NCI-H446 (cell line): Measurements from ENCODE around the gene HSD17B4.
"Not testable (repeated sequence)": the region's sequence is repeated elsewhere in the genome, so short reads cannot be mapped to it uniquely, and the experiment has no call there.

Experiments
- DNase-seq, 2 experiments: peaks; one replicate each; lab custom pipeline; 2025; lab: John Stamatoyannopoulos, UW

The HSD17B4 gene, protein sequence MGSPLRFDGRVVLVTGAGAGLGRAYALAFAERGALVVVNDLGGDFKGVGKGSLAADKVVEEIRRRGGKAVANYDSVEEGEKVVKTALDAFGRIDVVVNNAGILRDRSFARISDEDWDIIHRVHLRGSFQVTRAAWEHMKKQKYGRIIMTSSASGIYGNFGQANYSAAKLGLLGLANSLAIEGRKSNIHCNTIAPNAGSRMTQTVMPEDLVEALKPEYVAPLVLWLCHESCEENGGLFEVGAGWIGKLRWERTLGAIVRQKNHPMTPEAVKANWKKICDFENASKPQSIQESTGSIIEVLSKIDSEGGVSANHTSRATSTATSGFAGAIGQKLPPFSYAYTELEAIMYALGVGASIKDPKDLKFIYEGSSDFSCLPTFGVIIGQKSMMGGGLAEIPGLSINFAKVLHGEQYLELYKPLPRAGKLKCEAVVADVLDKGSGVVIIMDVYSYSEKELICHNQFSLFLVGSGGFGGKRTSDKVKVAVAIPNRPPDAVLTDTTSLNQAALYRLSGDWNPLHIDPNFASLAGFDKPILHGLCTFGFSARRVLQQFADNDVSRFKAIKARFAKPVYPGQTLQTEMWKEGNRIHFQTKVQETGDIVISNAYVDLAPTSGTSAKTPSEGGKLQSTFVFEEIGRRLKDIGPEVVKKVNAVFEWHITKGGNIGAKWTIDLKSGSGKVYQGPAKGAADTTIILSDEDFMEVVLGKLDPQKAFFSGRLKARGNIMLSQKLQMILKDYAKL

DNA sequence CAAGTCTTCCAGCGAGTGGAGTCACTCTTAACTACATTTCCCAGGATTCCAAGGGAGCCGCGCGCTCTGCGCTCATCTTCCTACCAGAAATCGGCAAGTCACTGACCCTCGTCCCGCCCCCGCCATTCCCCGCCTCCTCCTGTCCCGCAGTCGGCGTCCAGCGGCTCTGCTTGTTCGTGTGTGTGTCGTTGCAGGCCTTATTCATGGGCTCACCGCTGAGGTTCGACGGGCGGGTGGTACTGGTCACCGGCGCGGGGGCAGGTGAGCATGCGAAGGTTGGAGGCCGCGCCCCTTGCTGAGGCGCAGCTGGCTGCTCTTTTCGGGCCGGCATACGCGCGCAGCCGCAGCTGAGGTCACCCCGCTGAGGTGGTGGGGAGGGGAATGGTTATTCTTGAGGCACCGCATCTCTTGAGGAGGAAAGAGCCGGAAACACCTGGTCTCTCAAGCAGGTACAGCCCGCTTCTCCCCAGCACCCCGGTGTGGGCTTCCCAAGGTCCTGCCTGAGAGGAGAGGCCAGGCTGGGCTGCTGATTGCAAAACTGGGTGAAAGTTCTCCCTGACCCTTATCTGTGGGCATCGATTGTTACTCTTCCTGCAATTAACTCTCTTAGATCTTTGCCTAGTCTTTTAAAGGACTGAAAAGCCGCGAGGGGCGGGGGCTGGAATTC lies at the start of gene HSD17B4:
TSS of gene HSD17B4 (plus strand) at position 125 of the 667 bp plus-strand sequence. CDS start at position 204, 79 bp downstream.
- peak; percentile 70 to 90 for DNase-seq

DNA sequence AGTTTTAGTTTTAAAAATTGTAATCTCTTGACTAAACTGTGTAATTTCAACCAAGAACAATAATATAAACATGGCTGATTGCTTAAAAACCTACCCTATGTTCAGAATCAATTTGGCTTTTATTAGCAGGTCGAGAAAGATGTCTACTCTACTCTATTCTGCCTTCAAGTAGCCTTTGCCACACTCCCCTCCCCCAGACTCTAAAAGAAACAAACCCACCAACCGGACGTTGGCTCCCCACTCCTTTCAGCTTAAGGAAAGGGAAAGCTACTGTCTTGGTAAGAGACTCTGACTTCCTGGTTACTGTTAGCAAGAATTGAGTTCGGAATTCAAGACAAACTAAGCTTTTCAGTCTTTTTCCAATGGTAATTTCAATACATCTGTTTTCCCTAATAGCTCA lies 49.7 kb upstream of the HSD17B4 start:
- no peak for DNase-seq

DNA sequence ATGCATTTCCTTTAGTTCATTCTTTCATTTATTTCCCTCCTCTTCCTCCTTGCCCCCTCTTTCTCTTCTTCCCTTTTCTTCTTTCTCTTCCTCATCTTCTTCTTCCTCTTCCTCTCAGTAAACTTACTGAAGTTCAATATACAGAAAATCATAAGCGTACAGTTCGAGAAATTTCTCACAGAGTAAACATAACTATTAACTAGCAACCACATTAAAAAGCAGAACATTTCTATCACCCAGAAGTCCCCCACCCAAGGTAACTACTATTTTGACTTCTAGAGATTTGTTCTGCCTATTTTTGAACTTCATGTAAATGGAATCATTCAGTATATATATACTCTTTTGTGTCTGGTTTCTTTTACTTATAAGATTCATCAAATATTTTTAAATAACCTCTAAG lies 48.3 kb upstream of the HSD17B4 start:
- no peak for DNase-seq

DNA sequence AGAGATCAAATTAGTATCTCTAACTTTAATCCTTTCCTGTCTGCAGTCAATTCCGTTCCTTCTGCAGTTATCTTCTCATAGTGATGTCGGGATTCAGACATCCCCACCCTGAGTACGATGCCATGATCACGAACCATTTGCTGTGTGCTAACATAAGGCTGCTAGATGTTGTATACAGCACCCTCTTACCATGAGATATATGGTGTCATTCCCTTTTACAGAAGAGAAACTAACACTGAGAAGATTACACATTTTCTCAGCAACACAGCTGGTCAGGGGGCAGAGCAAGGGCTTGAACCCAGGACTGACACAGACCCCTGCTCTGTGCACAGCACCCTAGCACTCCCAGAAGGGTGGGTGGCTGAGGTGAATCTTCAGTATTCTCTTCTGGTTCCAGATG lies 46.9 kb upstream of the HSD17B4 start:
- DNase-seq: no peak

DNA sequence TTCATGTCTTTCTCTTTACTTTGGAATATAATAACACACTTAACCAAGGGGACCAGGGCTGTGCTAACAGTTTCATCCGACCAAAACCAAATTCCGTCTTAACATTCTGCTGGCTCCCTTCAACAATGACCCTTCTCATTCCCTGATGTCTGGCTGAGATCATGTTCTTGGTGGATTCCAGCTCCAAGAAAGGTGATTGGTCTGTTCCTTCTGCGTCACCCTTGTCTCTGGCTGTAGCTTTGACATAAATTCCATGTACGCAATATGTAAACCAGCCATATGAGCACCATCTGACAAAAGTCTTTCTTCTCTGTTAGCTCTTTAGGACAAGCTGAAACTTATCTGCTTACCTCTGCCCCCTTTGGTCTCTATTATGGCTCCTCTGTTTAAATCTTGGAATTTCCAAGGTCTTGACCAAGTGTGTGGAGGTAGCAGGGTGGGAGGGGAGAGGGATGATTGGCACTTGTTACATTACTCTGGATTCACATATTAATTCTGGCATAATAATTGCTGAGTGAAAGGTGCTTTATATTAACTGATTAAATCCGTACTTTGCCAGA lies 45.7 kb upstream of the HSD17B4 start:
- DNase-seq: no peak

DNA sequence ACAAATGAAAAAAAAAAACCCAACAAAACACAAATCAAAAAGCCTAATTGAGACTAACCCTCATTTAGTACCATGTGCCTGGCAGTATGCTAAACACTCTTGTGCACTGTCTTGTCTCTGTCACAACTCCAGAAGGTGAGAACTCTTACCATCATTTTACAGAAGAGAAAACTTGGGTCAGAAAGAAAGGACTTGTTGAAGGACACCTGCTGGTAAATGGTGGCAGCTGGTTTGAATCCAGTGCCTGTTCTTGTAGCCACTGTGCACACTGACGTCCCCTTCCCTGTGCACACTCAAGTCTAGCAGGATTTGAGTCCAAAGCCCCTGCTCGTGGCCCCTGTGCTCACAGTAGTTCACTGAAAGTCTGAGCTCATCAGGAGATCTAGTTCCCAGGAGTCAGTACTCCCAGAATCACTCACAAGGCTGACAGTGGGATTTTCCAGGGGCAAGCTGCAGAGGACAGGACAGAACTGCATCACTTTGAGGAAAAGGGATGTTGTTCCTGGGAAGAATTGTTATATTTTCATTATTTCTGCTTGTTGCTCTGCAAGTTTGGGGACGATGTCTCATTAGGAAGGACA lies 43.0 kb upstream of the HSD17B4 start:
- DNase-seq: no peak

DNA sequence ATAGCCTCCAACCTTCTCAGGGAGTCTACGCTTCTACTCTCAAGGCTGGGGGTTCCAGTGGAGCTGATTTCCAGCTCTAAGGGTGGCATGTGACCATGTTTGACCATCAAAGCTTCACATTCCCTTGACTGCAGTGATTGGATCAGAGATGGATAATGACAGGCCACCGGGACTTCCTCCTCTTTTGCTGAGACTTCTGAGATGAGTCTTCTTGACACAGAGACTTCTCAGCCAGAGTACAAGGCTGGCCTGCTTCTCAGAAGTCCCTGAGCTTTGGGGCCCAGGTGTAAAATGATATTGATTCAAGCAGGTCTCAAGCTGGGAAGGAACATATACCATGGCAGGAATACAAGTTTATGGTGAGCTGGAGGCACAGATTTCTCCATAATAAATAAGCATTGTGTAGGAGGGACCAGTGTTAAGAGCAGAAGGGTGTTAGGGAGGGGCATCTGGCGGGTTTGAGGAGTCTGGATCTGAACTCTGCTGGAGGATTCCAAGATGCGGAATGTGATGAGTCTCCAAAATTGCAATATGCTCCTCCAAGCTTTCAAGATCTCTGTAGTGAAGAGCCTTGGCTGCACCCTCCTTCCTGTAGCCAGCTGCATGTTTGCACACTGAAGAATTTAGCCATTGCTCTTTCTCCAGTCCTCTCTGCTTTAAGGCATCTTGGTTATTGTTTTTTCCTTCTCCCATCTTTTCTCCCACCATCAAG lies 41.7 kb upstream of the HSD17B4 start:
- peak in 1 of 2 experiments; percentile 51 for DNase-seq

DNA sequence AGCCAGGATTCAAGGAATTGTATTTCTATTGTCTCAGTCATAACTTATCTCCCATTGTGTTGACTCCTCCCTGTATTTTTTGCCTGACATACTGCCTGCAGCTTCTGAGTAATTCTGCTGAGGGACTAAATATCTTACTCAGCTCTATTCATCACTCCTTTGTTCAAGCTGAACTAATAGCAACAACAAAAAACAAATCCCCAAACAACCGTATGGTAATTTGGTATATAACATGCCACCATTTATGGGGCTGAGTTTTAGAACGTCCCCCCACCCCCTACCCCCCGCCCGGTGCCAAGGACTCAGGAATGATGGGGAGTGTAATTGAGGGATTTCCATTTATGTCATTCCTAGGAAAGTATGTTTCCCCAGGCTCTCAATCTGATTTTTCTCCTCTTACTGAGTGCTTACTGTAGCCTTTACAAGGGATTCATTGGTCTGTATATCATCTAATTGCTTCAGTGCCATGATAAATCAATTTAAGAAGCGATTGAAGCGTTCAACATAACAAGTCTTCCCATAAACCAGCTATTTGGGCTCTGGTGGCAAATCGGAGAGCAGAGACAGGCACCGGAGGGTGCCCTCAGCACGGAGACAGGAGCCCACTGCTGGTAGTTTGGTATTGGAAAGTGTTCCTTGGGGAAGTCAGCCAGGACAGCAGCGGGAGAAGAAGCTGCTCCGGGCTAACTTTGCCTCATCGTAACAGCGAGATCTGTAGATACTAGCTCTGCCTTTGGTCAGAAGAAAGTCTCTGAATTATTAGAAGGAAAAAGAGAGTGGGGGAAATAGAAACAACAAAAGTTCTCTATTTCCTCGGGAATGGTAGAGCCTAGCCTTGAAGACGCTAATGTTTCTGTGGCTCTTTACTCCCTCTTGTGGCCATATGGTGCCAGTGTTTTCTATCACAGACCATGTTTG lies 40.7 kb upstream of the HSD17B4 start:
- peak; percentile 71 to 85 for DNase-seq

DNA sequence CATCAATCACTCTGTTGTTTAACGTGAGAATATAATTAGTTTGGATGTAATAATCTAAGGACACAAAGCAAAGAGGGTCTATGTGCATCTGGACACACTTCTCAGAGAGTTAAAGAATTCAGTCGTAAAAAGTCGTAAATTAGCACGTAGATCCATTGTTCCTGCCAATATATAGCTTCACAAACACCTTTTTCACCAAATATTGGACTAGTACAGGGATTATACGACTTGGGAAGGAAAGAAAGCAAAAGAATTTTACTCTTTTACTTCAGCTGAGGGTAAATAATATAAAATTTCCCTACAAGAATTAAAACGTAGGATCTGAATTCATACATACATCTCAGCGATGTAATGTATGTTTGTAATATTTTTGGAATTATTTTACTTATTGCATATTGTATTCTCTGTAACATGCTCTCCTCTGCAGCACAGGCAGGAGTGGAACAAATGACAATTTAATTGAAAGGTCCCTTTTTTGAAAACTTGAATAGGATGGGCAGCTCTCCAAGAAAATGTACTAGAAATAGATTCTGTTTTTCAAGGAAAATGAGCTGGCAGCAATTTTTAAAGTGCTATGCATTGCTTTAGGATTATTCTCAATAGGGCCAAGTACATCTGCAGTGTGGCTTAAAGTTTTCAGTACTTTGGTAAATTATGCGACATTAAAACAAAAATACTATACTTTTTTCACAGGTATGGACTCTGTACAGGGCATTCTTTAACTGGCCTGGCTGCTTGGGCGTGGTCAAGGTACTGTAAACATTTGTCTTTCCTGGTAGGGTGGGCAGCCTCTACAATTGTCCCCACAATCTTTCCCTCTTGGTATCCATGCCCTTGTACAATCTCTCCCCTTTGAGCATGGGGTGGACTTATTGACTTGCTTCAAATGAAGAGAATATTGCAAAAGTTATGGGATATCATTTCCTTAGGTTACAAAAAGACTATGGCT lies 39.7 kb upstream of the HSD17B4 start:
- DNase-seq: no peak

DNA sequence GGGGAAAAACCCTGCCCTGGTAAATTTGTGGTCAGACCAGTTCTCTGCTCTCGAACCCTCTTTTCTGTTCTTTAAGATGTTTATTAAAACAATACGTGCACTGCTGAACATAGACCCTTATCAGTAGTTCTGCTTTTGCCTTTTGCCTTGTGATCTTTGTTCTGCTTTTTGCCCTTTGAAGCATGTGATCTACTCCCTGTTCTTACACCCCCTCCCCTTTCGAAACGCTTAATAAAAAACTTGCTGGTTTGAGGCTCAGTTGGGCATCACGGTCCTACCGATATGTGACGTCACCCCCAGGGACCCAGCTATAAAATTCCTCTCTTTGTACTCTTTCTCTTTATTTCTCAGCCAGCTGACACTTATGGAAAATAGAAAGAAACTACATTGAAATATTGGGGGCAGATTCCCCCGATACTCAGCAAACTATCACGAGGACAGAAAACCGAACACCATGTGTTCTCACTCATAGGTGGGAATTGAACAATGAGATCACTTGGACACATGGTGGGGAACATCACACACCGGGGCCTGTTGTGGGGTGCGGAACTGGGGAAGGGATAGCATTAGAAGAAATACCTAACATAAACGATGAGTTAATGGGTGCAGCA lies 38.1 kb upstream of the HSD17B4 start:
- DNase-seq: not testable (repeated sequence)

DNA sequence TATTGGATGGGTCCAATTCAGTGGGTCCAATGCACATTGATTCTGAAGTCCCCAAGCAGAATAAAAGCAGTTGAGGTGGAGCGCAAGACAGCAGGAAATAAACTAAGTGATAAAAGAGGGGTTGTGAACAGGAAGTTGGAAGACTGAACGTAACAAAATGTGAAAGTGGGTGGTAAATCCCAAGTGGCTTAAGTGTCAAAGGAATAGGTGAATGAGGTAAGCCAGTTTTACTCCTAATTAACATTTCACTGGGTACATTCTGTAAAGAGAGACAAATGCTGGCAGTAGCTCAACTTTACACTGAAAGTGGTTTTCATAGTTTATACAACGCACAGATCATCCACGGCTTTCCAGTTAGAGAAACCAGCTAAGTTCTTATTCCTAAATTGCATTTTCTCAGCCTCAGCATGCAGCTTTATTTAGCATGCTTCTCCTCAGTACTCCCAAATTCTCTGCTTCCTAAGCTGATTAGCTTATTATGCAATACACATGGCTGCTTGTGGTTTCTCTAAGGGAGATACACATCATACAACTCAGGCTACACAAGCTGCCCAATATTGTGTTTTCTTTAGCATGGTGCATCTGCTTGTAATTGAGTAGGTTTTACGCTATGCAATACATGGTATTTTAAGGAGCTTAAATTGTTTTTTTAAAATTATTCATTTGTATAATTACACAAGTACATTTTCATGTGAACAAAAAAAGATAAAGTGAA lies 34.2 kb upstream of the HSD17B4 start:
- DNase-seq: no peak

DNA sequence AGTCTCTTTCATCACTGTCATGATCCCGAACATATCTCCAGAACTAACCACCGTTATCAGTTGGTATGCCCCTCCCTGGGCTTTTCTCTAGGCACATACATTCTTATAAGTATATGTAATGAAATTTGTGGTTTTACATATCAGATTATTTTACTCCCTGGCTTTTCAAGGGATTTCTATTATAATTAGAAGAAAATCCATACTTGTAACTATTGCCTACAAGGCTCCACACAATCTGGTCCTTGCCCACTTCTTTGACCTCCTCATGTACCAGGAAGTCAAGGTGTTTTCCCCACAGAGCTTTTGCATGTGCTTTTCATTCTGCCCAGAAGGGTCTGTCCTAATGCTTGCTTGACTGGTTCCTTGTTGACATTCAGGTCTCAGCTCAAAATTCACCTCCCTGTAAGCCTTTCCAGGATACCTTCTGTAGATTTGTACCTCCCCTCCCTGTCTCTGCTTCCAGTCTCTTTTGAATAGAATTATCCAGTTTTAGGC lies 33.6 kb upstream of the HSD17B4 start:
- DNase-seq: no peak

DNA sequence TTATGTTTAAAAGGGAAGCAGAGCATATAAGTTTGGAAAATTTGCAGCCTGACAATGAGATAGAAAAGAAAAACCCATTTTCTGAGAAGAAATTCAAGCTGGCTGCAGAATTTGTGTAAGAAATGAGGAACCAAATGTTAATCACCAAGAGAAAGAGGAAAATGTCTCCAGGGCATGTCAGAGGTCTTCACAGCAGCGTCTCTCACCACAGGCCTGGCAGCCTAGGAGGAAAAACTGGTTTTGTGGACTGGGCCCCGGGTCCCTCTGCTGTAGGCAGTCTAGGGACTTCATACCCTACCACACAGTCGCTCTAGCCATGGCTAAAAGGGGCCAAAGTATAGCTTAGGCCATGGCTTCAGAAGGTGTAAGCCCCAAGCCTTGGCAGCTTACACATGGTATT lies 32.1 kb upstream of the HSD17B4 start:
- DNase-seq: no peak

DNA sequence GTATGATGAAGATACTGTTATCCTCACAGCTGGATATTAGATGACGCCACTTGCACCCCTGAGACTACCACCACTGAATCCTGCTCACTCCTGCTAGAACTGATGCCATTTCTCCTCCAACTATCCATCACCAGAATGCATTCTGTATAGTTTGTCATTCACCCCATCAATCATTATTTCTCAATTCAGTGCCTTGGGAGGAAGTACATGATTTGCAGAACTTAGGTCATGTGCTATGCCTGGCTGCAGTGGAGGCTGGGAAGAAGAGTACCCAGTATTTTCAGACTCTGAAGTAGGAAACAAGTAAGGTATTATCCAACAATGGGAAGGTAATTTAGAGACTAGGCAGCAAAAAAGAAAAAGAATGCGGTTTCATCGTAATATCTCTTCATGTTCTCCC lies 26.2 kb upstream of the HSD17B4 start:
- DNase-seq: no peak

DNA sequence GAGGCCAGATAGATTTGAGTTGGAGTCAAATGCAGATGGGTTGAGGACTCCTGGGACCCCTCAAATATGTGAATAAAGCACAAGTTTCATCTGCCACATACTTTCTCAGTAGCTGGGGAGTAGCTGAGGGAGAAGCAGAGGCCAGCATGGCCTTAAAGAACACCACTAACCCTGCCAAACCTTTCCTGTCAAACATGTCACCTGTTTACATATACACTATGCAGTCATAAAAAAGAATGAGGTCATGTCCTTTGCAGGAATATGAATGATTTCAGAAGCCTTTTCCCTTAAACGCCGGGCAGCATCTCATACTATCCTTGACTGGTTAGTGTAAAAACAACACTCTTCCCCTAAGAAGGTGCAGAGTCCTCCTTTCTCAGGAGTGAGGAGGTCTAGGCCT lies 25.2 kb upstream of the HSD17B4 start:
- no peak for DNase-seq

DNA sequence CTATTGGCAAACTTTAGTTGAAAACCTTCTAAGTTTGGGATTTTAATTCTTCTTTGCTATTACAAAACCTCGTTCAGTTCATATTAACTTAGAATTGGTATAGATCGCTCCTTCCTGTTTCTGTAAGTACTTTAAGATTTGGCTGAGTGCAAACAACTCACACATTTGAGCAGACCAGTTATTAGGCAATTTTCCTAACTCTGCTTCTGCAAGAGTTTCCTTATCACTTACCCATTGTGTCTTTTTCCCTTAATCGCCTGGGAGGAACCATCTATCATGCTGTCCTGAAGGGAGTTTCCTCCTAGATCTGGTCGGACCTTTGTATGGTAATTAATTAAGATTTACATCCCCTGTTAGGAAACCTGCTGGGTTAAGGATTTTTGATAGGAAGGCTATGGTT lies 24.7 kb upstream of the HSD17B4 start:
- not testable (repeated sequence) for DNase-seq

DNA sequence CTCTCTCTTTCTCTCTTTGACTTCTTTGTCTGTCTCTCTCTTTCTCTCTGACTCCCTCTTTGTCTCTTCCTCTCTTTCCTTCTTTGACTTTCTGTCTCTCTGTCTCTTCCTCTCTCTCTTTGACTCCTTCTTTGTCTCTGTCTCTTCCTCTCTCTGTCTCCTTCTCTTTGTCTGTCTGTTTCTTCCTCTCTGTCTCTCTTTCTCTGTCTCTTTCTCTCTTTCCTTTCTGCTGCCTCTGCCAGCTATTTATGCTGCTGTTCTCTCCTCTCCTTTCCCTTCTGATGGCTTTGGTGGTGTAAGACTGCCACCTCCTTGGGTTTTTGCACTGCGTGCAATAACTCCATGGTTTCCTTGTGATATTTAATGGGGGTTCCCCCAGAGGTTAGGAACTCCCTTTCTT lies 24.1 kb upstream of the HSD17B4 start:
- not testable (repeated sequence) for DNase-seq

DNA sequence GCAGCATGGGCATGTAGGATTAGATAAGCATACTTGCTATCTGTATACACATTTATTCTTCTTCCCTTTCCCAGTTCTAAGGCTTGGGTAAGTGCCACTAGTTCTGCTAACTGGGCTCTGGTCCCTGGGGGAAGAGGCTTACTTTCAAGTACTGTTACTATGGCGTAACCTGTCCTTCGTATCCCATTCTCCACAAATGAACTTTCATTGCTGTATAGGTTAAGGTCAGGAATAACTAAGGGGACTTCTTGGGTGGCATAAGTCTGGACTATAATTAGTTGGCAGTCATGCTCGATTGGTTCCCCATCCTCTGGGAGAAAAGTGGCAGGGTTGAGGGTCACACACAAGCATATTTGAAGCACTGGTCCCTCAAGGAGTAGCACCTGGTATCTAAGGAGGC lies 23.7 kb upstream of the HSD17B4 start:
- not testable (repeated sequence) for DNase-seq
